Measurements from ENCODE around the gene RMRP.
A peak's percentile ranks its signal among the peaks of the same experiment; 100 is the strongest.

RMRP gene

DNA sequence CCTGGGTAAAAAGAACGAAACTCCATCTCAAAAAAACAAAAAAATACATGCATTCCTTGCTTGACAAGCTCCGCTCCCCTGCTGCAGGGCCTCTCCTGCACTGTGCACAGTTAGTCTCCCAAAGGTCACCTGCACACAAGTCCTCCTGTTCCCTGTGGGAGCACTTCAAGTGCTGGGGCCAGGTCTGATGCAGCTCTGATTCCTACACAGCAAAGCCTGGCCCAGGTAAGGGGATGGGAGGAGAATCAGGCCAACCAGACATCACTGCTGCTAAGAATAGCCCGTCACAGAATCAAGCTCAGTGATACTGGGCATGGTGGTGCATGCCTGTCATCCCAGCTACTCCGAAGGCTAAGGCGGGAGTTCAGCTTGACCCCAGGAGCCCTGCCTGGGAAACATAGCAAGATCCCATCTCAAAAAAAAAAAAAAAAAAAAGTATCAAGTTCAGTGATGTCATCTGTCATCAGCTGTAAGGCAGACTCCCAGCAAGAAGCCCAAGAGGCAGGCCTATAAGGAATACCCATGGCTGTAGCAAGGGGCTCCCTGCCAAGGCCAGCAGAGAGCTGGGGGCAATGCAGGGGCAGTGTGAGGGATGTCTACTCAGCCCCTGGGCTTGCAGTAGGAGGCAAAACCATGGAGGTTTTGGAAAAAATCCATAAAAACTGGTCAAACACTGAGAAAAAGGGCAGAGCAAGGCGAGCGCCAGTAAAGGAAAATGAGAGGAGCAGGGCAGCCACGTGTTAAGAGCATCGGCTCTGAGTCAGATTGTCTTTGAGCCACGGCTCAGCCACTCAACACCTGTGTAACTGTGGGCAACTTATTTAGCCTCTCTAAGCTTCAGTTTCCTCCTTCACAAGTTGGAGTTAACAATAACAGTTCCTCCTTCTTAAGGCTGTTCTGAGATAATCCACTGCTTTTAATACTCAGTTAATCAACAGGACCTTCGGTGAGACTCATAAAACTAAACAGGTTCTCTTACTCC is 28.7 kb upstream of the RMRP start:
- no peak for DNase-seq

DNA sequence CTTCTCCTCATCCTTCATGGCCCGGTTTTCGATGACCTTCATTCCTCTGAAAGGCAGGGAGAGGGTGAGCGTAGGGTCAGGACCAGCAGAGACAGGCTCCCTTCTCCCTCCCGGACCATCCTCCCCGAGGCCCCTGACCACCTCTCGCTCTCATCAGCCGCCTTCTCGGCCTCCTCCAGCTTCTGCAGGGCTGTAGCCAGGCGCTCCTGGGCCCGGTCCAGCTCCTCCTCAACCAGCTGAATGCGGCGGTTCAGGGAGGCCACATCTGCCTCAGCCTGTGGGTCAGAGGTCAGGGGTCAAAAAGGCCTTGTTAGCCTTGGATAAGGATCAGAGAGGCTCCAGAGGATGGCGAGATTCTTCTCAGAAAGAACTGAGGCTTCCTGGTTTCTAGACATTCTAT is 27.7 kb upstream of the RMRP start:
- DNase-seq, result no peak

DNA sequence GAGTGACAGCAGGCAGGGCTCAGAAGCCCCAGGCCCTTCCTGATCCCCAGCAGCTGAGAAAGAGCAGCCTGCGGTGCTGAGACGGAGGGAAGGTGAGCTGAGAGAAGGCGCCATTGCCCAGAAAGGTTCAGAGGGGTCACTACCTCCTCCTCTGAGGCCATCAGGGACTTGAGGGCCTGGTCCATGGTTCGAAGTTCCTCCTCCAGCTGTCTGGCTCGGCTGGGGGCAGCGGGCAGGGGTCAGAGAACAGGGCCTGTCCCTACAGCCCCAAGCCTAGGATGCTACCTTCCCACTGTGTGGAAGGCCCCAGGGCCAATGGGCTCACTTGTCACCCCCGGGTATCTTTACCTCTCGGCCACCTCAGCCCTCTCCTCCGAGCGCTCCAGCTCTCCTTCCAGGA is 27.1 kb upstream of the RMRP start:
- DNase-seq, result no peak

DNA sequence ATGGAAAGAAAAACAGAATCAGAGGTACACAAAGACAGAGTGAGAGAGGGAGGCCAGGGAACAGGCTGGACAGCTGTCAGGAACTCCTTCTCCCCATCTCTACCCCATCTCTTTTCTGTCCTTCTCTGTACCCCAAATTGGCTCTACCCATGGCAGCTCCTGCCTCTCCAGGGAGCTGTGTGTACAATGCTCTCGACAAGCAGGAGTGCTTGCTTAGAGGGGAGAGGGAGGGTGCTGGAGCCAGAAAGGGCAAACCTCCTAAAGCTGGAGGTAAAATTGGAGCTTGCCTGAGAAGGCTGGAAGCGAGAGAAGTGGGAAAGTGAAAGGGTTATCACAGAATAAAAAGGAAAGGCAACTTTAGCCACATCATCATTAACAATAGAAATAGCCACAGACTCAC is 25.5 kb upstream of the RMRP start:
- no peak for DNase-seq

DNA sequence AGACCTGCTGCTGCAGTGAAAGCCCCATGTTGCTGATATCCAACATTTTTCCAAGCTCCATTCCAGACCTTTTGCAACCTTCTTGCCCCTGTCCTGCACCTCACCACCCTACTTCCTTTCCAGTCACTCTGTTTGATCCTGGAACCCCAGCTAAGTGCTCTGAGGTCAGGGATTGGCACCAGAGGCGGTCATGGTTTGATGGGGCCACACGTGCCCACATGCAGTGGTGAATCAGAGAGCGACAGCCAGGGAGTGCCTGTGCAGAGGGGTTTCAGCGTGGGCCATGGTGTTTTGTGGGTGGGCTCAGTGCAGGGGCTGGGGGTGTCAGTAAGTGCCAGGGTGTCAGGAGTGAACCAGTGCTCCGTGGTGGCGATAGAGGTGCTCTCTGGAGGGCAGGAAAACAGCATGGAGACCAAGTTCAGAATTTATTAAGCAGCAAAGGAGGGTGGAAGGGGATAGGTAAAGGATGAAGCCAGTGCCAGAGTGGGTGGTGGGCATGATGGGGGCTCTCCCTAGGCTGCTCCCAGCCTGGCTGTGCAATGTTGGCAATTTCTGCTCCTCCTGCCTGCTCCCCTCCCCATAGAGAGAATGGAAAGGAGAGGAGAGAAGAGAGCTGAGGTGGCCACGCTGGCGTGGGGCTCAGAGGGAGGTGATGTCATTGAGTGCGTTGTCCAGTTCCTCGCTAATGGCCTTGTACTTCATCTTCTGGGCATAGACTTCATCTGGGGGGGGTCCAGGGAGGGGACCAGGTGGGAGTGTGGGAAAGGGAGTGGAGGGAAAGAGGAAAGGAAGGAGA is 24.9 kb upstream of the RMRP start:
- no peak for DNase-seq

DNA sequence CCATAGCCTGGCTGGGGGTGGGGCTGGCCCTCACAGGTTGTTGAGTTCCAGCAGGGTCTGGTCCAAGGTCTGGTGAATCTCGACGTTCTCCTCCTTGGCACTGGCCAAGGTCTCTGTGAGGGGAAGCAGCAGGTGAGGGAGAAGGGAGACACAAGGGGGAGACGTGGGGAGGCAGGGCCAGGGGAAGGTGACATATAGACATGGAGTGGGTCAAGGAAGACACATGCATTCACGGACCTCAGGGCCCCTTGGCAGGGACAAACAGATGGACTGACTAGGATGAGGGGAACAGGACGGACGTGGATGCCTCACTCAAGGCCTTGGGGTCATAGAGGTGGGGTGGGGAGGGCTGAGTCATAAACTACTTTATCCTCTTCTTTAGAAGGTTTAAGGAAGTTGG is 24.2 kb upstream of the RMRP start:
- DNase-seq, result no peak

DNA sequence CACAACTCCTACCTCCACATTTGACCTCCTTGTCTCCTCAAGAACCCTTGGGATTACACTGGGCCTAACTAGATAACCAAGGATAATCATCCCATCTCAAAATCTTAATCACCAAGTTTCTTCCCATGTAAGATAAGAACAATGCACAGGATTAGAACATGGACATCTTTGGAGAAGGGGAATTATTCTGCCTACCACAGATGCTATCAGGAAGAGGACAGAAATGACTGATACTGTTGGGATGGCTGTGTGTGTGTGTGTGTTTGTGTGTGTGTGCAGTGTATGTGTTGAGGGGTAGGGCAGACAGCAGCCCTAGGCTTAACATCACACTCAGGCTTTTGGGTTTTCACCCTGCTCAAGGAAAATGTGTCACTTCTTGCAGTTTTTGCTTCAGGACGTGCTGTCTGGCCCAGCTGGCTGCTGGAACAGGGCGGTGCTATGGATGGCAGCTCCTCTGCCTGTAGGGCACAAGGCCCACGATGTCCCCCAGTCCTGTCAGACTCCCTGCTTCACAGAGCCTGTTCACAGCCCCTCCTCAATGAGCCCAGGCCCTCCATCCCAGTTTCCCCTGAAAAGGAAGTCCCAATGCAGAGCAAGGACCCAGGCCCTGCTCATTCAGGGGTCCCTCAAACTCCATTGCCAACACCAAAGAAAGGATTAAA is 23.7 kb upstream of the RMRP start:
- DNase-seq, result no peak

DNA sequence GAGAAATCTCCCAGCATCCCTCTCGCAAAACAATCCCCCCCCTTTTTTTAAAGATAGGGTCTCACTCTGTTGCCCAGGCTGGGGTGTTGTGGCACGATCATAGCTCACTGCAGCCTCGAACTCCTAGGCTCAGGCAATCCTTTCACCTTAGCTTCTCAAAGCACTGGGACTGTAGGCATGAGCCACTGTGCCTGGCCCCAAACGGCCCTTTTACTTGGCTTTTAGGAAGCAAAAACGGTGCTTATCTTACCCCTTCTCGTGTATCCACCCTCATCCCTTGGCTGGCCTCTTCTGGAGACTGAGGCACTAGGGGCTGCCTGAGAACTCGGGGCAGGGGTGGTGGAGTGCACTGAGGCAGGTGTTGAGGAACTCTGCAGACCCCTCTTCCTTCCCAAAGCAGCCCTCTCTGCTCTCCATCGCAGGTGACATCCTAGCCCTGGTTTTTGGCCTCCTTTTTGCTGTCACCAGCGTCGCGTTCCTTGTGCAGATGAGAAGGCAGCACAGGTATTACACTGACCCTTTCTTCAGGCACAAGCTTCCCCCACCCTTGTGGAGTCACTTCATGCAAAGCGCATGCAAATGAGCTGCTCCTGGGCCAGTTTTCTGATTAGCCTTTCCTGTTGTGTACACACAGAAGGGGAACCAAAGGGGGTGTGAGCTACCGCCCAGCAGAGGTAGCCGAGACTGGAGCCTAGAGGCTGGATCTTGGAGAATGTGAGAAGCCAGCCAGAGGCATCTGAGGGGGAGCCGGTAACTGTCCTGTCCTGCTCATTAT is 22.7 kb upstream of the RMRP start:
- no peak for DNase-seq

DNA sequence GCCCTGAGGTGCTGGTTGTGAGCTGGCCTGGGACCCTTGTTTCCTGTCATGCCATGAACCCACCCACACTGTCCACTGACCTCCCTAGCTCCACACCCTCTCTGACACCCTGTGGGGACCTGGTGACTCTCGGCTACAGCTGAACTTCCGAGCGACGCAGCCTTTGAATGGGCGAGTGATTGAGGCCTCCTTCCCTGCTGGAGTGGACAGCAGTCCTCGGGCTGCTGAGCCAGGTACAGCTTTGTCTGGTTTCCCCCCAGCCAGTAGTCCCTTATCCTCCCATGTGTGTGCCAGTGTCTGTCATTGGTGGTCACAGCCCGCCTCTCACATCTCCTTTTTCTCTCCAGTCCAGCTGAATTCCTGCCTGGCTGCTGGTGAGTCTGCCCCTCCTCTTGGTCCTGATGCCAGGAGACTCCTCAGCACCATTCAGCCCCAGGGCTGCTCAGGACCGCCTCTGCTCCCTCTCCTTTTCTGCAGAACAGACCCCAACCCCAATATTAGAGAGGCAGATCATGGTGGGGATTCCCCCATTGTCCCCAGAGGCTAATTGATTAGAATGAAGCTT is 22.0 kb upstream of the RMRP start:
- no peak for DNase-seq

DNA sequence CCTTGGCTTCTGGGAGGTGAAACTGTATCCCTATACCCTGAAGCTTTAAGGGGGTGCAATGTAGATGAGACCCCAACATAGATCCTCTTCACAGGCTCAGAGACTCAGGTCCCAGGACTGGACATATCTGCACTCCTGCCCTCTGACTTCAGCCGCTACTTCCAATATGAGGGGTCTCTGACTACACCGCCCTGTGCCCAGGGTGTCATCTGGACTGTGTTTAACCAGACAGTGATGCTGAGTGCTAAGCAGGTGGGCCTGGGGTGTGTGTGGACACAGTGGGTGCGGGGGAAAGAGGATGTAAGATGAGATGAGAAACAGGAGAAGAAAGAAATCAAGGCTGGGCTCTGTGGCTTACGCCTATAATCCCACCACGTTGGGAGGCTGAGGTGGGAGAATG is 21.3 kb upstream of the RMRP start:
- DNase-seq, result no peak

DNA sequence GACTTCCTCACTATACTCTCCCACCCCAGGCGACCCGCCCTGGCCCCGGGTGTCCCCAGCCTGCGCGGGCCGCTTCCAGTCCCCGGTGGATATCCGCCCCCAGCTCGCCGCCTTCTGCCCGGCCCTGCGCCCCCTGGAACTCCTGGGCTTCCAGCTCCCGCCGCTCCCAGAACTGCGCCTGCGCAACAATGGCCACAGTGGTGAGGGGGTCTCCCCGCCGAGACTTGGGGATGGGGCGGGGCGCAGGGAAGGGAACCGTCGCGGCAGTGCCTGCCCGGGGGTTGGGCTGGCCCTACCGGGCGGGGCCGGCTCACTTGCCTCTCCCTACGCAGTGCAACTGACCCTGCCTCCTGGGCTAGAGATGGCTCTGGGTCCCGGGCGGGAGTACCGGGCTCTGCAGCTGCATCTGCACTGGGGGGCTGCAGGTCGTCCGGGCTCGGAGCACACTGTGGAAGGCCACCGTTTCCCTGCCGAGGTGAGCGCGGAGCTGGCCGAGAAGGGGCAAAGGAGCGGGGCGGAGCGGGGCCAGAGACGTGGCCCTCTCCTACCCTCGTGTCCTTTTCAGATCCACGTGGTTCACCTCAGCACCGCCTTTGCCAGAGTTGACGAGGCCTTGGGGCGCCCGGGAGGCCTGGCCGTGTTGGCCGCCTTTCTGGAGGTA is 18.0 kb upstream of the RMRP start:
- peak; percentile 40 for DNase-seq

DNA sequence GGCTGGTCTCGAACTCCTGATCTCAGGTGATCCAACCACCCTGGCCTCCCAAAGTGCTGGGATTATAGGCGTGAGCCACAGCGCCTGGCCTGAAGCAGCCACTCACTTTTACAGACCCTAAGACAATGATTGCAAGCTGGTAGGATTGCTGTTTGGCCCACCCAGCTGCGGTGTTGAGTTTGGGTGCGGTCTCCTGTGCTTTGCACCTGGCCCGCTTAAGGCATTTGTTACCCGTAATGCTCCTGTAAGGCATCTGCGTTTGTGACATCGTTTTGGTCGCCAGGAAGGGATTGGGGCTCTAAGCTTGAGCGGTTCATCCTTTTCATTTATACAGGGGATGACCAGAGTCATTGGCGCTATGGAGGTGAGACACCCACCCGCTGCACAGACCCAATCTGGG is 17.4 kb upstream of the RMRP start:
- DNase-seq, result no peak

DNA sequence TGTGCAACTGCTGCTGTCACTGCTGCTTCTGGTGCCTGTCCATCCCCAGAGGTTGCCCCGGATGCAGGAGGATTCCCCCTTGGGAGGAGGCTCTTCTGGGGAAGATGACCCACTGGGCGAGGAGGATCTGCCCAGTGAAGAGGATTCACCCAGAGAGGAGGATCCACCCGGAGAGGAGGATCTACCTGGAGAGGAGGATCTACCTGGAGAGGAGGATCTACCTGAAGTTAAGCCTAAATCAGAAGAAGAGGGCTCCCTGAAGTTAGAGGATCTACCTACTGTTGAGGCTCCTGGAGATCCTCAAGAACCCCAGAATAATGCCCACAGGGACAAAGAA is 16.2 kb upstream of the RMRP start:
- DNase-seq, result no peak

DNA sequence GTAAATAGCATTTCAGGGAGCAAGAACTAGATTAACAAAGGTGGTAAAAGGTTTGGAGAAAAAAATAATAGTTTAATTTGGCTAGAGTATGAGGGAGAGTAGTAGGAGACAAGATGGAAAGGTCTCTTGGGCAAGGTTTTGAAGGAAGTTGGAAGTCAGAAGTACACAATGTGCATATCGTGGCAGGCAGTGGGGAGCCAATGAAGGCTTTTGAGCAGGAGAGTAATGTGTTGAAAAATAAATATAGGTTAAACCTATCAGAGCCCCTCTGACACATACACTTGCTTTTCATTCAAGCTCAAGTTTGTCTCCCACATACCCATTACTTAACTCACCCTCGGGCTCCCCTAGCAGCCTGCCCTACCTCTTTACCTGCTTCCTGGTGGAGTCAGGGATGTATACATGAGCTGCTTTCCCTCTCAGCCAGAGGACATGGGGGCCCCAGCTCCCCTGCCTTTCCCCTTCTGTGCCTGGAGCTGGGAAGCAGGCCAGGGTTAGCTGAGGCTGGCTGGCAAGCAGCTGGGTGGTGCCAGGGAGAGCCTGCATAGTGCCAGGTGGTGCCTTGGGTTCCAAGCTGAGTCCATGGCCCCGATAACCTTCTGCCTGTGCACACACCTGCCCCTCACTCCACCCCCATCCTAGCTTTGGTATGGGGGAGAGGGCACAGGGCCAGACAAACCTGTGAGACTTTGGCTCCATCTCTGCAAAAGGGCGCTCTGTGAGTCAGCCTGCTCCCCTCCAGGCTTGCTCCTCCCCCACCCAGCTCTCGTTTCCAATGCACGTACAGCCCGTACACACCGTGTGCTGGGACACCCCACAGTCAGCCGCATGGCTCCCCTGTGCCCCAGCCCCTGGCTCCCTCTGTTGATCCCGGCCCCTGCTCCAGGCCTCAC is 15.6 kb upstream of the RMRP start, which contains the start of gene CA9:
TSS of gene CA9 (plus strand) at position 797 of the 893 bp plus-strand sequence. CDS start at position 829, 32 bp downstream.
- no peak for DNase-seq

DNA sequence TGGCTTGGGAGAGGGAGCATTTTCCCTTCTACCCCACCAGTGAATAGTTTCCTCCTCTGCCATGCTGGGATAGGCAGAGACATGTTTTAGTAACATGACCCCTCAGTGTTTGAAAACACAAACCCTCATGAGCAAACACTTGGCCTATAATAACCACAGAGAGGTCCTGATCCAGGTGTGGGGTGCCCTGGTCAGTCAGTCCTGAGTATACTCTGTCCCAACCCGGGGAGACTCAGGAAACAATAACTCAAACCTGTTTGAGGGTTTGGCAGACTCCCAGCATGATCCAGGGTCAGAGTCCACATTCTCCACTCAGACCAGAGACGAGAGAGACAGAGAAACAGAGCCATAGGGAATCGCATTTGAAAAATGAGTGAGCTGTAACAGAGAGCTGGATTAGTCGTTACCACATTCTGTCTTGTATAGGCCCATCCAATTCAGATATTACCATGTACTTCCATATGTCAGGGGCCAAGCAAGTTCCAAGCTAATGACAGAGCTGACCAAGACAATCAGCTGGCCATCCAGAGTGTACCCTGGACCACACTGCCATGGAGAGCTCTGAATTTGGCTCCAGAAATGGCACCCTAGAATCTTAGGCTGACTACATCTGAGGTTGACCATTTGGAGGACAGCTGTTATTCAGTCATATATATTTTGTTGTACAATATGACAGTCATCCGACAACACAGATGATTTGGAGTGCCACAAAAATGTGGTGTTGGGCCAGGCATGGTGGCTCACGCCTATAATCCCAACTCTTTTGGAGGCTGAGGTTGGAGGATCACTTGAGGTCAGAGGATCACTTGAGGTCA is 11.7 kb upstream of the RMRP start:
- DNase-seq, result no peak

DNA sequence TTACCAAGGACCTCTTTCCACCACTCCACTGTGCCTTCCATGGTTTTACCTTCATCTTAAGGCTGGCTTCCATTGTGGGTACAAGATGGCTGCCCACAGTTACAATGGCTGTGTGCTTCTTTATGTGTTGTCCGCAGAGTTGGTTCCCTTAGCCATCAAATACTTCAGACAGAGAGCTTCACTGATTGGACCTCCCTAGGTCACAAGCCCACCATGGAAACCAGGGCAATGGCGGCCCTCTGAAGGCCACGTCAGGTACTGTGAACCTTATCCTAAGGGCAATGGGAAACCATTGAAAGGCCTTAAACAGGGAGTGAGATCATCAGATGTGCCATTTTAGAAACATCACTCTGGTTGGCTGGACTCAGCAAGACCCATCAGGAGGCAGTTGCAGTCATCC is 10.1 kb upstream of the RMRP start:
- no peak for DNase-seq

DNA sequence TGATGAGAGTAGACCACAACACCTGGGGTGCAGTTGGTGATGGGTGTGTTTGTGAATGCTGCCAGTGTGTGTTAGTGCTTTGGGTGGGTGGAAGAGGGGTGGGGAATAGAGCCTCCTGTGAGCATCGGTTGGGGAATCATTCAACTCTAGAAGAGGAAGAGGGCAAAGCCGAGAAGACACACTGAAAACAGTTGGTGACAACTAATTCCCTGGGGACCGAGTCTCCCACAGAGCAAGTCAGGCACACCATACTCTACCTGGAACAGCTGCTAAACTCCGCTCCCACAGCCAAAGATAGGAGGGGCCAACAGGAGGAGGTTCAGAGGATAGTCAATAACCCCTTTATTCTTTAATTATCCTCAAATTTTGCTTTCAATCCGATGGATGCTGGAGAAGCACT is 8.7 kb upstream of the RMRP start:
- no peak for DNase-seq

DNA sequence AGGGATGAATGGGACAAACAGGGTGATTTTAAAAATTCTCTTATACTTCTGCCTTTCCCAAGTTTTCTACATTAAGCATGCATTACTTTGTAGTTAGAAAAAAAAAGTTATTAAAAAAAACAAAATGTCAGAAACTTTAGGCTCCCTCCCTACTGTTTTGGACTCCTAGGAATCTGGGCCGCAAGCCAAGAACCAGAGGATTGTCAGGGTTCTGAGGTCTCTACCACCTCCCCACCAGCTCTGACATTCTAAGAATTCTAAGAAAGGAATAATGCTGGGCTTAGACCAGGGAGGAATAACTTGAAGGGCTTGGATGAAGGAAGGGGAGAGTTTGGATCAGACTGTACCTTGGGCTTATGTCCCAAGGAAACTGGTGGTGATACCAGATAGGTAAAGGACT is 8.2 kb upstream of the RMRP start:
- DNase-seq, result no peak

DNA sequence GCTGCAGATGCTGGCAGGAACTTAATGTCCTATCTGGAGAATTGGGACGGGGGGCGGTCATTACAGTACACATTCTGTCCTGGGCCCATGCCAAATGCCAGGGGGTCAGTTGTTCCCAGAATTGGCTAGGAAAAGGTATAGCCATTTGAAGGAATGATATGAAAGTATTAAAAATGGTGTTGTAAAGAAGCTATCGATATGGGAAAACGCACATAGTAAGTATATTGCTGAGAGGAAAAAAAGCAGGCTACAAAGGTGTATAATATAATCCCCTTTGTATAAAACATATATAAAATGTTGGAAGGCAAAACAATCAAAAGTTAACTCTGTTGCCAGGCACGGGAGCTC is 7.6 kb upstream of the RMRP start:
- no peak for DNase-seq
